ENCODE data around the gene NBAS.

DNA sequence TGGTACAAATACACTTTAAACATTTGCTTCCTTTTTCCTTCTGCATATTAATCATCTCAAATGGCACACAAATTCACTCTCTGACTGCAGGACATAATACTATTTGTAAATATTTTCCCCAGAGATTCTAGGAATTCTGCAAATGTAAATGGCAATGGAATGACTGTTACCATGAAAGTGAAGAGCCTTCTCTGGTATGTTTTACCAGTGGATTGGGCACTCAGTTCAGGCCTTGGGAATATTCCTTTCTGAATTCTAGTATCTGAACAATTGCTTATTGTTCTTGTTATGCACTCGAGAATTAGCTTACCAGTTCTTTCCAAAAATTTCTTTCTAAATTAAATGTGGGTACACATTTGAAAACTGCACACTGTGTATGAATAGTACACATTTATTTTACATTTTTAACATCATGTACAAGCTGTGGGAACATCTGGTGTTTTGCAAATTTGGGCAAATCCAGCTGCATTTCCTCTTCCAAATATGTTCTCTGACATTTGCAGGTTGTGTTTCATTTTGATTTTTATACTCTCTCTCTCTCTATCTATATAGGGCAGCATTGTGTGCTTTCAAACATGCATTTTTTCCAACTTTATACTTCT lies 289.1 kb downstream of the NBAS start:
- TF ChIP-seq POLR2A (IDR thresholded peaks at IDR 0.05; ENCODE audit: low read depth, low read length) (no peak), EZH2 (IDR thresholded peaks at IDR 0.05; ENCODE audit: borderline replicate concordance, low read depth, low read length, severe bottlenecking) (no peak), FOS (IDR thresholded peaks at IDR 0.05; ENCODE audit: borderline replicate concordance, insufficient read depth, low read length) (no peak), JUN (IDR thresholded peaks at IDR 0.05; ENCODE audit: borderline replicate concordance, insufficient read depth, insufficient read length, low read depth) (no peak), MYC (IDR thresholded peaks at IDR 0.05; ENCODE audit: low read depth, low read length) (no peak), POLR2AphosphoS5 (IDR thresholded peaks at IDR 0.05; ENCODE audit: insufficient read depth, low read depth, low read length) (no peak), GATA2 (IDR thresholded peaks at IDR 0.05; ENCODE audit: insufficient read depth, insufficient read length, low read depth, low read length) (no peak)
- TF ChIP-seq, protein P1, sequence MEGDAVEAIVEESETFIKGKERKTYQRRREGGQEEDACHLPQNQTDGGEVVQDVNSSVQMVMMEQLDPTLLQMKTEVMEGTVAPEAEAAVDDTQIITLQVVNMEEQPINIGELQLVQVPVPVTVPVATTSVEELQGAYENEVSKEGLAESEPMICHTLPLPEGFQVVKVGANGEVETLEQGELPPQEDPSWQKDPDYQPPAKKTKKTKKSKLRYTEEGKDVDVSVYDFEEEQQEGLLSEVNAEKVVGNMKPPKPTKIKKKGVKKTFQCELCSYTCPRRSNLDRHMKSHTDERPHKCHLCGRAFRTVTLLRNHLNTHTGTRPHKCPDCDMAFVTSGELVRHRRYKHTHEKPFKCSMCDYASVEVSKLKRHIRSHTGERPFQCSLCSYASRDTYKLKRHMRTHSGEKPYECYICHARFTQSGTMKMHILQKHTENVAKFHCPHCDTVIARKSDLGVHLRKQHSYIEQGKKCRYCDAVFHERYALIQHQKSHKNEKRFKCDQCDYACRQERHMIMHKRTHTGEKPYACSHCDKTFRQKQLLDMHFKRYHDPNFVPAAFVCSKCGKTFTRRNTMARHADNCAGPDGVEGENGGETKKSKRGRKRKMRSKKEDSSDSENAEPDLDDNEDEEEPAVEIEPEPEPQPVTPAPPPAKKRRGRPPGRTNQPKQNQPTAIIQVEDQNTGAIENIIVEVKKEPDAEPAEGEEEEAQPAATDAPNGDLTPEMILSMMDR (IDR thresholded peaks at IDR 0.05; ENCODE audit: extremely low read depth in 1 of 2, insufficient read depth in 1 of 2, low read depth in 1 of 2, low read length in 2 of 2) = no peak
- TF ChIP-seq, protein P2, sequence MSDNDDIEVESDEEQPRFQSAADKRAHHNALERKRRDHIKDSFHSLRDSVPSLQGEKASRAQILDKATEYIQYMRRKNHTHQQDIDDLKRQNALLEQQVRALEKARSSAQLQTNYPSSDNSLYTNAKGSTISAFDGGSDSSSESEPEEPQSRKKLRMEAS (IDR thresholded peaks at IDR 0.05; ENCODE audit: insufficient read depth, insufficient read length) = no peak

Measured in endothelial cell of umbilical vein (primary cell).